Retinal pigment epithelial cell (primary cell): ENCODE results near the gene MRPL16.

Source experiments
- DNase-seq: peaks from one replicate; pipeline ENCODE4 v3.0.0-alpha.2; 2010; ENCODE audit warnings: low read depth
- H3K4me3 ChIP-seq: 2 replicates; pipeline ENCODE4 v1.5.1; 2011; ENCODE audit warnings: mild to moderate bottlenecking, low read length, control low read depth, moderate library complexity
- CTCF ChIP-seq: conservative IDR thresholded peaks from 2 replicates; pipeline ENCODE4 v1.5.1; 2011; ENCODE audit warnings: low read depth, low read length, control low read depth, inconsistent platforms

MRPL16 gene

GRCh38 chr11:59847626-59848025, 37.0 kb upstream of the MRPL16 start:
- no peak for DNase-seq
- H3K4me3 ChIP-seq, result no peak overlapping the region
- no peak for TF ChIP-seq CTCF

- TF ChIP-seq CTCF, result no peak
Observed at GRCh38 chr11:59846556-59846955, 36.0 kb upstream of the MRPL16 start.

GRCh38 chr11:59845399-59845798, 34.8 kb upstream of the MRPL16 start, which contains the start of gene CBLIF:
Gene CBLIF, minus strand, starts transcription at chr11:59845499. Its CDS starts 46 bp downstream, at chr11:59845453.
- no peak within 1 kb of the TSS for H3K4me3 ChIP-seq
- DNase-seq, result no peak
- TF ChIP-seq CTCF, result no peak

More at GRCh38 chr11:59846556-59846955, 36.0 kb upstream of the MRPL16 start:
- no peak for DNase-seq
- no peak overlapping the region for H3K4me3 ChIP-seq

- TF ChIP-seq CTCF, result no peak
- no peak overlapping the region for H3K4me3 ChIP-seq
- DNase-seq, result no peak
Observed at GRCh38 chr11:59842316-59842715, 31.7 kb upstream of the MRPL16 start.

GRCh38 chr11:59841514-59841913, 30.9 kb upstream of the MRPL16 start:
- H3K4me3 ChIP-seq, result no peak overlapping the region
- no peak for TF ChIP-seq CTCF
- DNase-seq, result no peak

GRCh38 chr11:59839615-59840014, 29.0 kb upstream of the MRPL16 start:
- no peak for DNase-seq
- TF ChIP-seq CTCF, result no peak
- H3K4me3 ChIP-seq, result no peak overlapping the region

- DNase-seq, result no peak
- H3K4me3 ChIP-seq, result no peak overlapping the region
Observed at GRCh38 chr11:59833602-59834001, 23.0 kb upstream of the MRPL16 start.

More at GRCh38 chr11:59833602-59834001, 23.0 kb upstream of the MRPL16 start:
- no peak for TF ChIP-seq CTCF
